GM21619 (cell line): ENCODE results near the gene PTPMT1.

Experiments
- ATAC-seq: cut with Tn5 transposase; IDR thresholded peaks from one replicate; pipeline ENCODE4 v1.9.1; 2021; ENCODE audit not compliant: unreplicated experiment

PTPMT1 gene

DNA sequence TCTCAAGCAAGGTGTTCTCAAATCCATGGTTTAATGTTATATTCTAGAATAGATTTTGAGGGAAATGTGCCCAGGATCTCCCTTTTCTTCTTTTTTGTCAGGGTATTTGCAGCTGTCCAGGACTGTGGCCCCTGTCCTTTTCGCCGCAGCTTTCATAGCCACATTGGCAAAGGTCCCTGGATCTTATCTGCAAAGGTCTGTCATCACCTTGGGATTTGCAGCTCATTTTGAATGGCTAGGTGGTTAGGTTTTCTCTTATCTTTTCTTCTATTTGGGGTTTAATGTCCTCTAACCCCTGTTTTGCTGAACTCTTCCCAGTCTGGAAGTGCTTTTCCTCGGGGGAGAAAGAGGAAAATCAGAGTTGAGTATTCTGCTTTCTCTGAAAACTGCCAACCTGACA is 40.5 kb downstream of the PTPMT1 start:
- no peak for ATAC-seq

- no peak for ATAC-seq
Observed at GRCh38 chr11:47606731-47607130, 41.3 kb downstream of the PTPMT1 start.

DNA sequence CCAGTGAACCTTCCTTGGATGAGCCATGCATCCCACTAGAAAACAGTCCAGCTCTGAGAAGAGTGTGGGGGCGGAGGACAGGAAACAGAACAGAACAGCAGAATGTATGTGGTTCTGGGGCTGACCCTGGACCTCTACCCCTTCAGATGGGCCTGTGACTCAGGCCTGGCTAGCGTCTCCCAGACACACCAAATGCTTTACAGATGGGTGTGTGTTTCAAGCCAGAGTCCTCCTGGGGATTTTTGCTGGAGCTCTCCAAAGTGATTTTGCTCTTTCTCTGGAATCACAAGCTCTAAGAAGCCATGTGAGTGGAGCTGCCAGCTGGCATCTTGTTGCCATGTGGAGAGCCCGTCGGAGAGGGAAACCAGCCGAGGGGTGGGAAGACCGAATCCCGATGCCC is 42.0 kb downstream of the PTPMT1 start:
- ATAC-seq, result no peak

GRCh38 chr11:47609675-47610074 is 44.3 kb downstream of the PTPMT1 start:
- ATAC-seq, result no peak

- peak; percentile 76 for ATAC-seq
Observed at GRCh38 chr11:47611348-47611794, 46.0 kb downstream of the PTPMT1 start.

GRCh38 chr11:47615249-47615648 is 49.9 kb downstream of the PTPMT1 start:
- no peak for ATAC-seq

DNA sequence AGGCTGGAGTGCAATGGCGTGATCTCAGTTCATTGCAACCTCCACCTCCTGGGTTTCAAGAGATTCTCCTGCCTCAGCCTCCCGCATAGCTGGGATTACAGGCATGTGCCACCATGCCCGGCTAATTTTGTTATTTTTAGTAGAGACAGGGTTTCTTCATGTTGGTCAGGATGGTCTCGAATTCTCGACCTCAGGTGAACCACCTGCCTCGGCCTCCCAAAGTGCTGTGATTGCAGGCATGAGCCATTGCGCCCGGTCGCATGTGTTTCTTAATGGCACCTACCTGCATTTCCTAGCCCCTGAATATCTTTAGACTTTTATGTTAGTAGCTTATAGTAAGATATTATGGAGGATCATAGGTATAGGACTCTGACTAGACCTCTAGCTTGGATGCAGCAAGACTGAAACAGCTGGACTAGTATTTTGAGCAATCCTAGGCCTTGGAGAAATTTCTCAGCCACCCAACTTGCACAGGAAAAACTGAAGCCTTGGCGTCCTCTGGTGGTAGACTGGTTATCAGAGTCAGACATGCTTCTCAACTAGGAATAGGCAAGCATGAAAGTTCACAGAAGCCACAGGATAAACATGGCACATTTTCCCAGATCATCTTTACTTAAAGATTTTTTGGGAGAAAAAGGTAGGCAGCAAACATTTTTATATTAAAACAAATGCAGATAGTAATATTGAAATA is 51.5 kb downstream of the PTPMT1 start:
- ATAC-seq, result no peak

- no peak for ATAC-seq
Observed at GRCh38 chr11:47617417-47617809, 52.0 kb downstream of the PTPMT1 start.

GRCh38 chr11:47620836-47621378 is 55.5 kb downstream of the PTPMT1 start:
- ATAC-seq, result no peak
